CD1c-positive myeloid dendritic cell (primary cell): ENCODE data around the gene SPTLC3.

Experiments
- DNase-seq: peaks from one replicate; pipeline ENCODE4 v3.0.0-alpha.2; 2016; ENCODE audit errors: extremely low spot score

SPTLC3 gene

GRCh38 chr20:13139459-13140150, 130.8 kb downstream of the SPTLC3 start:
- no peak for DNase-seq

DNA sequence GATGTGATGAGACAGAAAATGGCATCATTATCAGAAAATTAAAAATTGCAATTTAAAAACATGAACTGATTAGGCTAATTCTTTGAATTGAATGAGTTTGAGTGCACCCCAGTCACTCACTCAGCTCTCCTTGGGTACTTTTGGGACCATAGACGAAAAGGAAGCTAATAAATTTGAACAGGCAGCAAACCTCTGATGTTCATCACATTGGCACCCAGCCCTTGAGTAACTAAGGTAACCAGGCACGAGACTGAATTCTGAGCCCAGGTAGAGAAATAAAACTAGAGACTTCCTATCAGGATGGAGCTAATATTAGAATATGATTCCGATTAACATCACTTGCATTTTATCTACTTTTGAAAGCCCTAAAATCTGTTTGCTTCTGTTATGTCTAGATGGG, 131.4 kb downstream of the SPTLC3 start:
- no peak for DNase-seq

DNA sequence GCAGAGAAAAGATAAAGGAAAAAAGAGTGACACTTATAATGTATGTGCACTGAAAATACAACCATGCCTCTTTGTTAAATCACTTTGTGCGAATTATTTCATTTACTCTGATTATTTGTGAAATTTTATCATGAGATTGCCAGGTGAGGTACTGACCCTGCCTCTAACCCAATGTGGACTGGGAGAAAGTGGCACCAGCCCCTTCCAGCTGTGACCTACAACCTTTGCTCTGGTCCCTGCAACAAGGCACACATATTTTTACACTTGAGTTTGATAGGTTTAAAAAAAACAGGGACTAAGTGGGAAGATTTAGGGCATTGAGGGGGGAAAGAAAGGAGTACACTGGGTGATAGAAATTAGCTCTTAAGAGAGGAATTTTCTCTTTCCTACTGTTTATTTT, 132.0 kb downstream of the SPTLC3 start:
- DNase-seq = no peak

GRCh38 chr20:13141546-13141945, 132.8 kb downstream of the SPTLC3 start:
- no peak for DNase-seq

GRCh38 chr20:13142143-13142542, 133.4 kb downstream of the SPTLC3 start:
- DNase-seq = no peak

DNA sequence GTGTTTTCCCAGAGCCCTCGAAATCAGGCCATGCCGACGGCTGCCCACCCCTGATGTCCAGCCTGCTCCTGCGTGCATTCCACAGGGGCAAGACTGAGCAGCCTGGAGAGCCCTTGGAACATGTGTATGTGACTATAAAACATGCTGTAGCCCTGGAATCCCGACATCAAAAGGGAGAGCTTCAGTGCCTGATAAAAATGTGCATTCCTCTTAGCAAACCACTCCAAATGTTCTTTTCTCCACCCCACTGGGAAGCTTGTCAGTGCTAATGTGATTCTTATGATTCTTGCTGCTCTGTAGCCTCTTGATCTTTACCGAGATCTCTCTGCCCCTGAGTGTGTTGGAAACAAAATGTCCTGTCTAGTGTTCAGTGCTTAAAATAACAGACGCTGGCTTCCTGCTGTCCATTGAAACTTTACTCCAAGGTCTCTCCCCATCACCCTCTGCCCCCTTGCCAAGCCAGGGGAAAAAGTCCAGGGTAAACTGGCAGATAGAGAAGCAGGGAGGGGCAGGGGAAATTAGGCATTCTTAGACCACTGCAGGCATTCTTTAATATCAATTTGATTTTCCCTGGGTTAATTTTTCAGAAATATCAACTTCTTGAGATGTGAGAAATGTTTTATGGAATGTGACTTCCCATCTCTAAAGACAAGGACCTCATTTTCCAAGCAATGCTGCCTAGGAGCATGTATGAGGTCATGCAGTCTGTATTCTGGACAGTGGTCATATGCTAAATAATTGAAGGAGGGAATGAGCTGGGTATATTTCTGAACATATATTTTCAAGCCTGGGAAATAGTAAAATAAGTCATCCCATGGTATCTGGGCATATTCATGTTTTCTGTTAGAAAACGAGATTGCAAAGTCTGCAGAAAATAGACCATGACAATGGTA, 138.5 kb downstream of the SPTLC3 start:
- no peak for DNase-seq

DNA sequence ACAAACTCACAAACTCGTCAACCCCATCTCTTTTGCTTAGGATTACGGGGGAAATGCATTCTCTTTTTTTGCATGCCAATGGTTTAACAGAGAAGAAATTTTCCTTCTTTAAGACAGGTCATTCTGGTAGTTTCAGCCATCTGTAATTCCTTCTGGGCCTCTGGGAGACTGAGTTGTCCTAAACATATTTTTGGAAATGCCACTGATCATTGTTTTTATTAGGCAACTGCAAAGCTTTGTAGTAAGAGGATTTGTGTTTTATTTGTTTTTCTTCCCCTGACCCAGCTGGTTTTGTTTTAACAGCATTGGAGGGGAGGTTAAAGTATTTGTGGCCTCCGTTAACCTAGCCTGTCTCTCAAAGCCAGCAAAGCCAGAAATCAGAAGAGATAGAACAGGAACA, 139.2 kb downstream of the SPTLC3 start:
- no peak for DNase-seq

GRCh38 chr20:13148402-13148801, 139.6 kb downstream of the SPTLC3 start:
- no peak for DNase-seq

GRCh38 chr20:13148961-13149360, 140.2 kb downstream of the SPTLC3 start:
- DNase-seq = no peak

- DNase-seq = no peak
Measured at GRCh38 chr20:13149371-13150105, 140.8 kb downstream of the SPTLC3 start.

GRCh38 chr20:13158369-13158768, 149.6 kb downstream of the SPTLC3 start:
- no peak for DNase-seq

GRCh38 chr20:13159889-13160288, 151.1 kb downstream of the SPTLC3 start:
- no peak for DNase-seq

GRCh38 chr20:13165203-13165602, 156.4 kb downstream of the SPTLC3 start:
- no peak for DNase-seq

GRCh38 chr20:13166011-13166410, 157.2 kb downstream of the SPTLC3 start:
- DNase-seq = no peak

- DNase-seq = no peak
Measured at GRCh38 chr20:13166437-13166836, 157.7 kb downstream of the SPTLC3 start.

- DNase-seq = no peak
Measured at GRCh38 chr20:13169086-13169485, 160.3 kb downstream of the SPTLC3 start.

DNA sequence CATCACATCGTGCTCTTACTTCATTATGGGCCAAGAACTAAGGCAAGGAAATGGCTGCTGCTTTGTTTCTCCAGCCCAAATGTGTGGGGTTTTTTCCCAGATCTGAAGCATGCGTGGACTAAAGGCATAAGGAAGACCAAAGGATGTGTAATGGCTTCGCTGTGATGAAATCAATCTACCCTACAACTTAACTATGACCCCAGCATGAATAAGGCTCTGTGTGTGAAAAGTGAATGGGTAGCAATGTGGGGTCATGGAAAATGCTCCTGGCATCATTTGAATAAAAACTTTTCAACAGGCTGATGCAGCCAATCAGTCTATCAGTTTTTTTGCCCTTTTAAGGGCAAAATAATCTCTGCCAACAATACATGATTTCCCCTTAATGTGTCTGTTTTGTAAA, 162.0 kb downstream of the SPTLC3 start:
- no peak for DNase-seq

GRCh38 chr20:13173201-13173600, 164.4 kb downstream of the SPTLC3 start:
- no peak for DNase-seq

GRCh38 chr20:13174402-13174801, 165.6 kb downstream of the SPTLC3 start:
- no peak for DNase-seq

DNA sequence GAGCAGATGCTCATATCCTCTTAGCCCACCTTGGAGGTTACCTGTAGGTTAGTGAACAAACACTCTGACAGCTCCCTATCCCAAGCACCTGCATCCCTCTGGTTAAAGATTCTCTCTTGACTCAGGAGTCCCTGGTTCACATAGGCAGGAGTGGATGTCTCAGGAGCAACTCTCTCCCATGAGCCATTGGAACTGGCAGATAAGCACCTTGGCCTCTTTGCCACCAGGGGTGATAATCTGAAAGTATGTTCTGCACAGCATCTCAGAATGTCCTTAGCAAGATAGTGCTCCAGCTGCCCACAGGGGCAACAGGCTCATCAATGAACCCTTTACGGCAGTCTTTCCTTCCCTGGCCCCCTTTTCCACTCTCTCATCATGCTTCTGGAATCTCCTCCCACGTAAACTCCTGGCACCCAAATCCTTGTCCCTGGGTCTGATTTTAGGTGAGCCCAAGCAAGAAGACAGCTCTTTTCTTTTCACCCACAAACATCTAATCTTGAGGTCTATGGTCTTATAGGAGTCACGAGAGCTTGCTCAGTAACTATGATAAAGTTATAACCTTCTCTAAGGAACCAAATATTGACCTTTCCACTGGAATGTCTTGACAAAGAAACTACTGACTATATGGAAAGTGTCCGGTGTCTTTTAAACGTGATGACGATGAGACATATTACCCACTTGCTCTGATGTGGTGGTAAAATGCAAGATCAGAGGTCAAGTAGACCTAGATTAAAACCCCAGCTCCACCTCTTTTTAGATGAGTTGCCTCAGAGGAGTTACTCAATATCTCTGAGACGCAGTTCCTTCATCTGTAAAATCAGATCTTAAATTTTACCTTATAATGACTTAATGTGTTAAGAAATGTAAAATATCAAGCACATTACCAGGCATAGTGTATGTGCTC, 172.5 kb downstream of the SPTLC3 start:
- DNase-seq = no peak

DNA sequence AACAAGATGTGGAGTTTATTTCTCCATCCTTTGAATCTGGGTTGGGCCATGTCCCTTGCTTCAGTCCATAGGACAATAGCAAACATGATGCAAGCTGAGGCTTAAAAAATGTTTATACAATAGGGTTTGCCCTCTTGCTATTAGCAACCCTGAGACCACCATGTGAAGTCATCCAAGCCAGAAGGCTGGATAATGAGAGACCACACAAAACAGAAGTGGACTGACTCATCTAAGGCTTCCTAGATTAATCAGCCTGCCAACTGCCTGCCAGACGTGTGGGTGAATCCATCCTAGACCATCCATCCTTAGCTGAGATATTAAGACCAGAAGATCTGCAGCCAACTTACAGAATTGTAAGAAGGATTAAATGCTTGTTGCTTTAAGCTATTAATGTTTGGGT, 174.2 kb downstream of the SPTLC3 start:
- no peak for DNase-seq
